SKM-1 treated with dmso at 0.1 percent for 144 hours (cell line): ENCODE measurements around the gene ZFAND2B.
"Not testable (repeated sequence)": the region's sequence is repeated elsewhere in the genome, so short reads cannot be mapped to it uniquely, and the experiment has no call there.

Experiments
- DNase-seq: peaks from one replicate; lab custom pipeline; 2025; ENCODE audit not compliant: unreplicated experiment; lab: John Stamatoyannopoulos, UW

The ZFAND2B gene

GRCh38 chr2:219175928-219176817 is 30.4 kb upstream of the ZFAND2B start:
- no peak for DNase-seq

GRCh38 chr2:219176818-219177551 is 29.6 kb upstream of the ZFAND2B start, which contains the start of gene CNPPD1:
Gene CNPPD1 (minus strand): TSS chr2:219176925. CDS start chr2:219176828, 97 bp downstream.
- DNase-seq = peak; percentile 81

GRCh38 chr2:219177552-219178376 is 28.8 kb upstream of the ZFAND2B start, which contains the start of gene RETREG2:
Gene RETREG2 (plus strand): TSS chr2:219178275. CDS start chr2:219178353, 78 bp downstream.
- peak; percentile 77 for DNase-seq

GRCh38 chr2:219178377-219179175 is 28.0 kb upstream of the ZFAND2B start:
- no peak for DNase-seq

- DNase-seq = no peak
These were observed 26.7 kb upstream of the ZFAND2B start for GRCh38 chr2:219179601-219180465.

GRCh38 chr2:219180961-219181360 is 25.6 kb upstream of the ZFAND2B start:
- DNase-seq = no peak

- no peak for DNase-seq
These were observed 25.1 kb upstream of the ZFAND2B start for GRCh38 chr2:219181531-219181930.

- no peak for DNase-seq
These were observed 24.0 kb upstream of the ZFAND2B start for GRCh38 chr2:219182331-219183150.

GRCh38 chr2:219183151-219183772 is 23.3 kb upstream of the ZFAND2B start:
- DNase-seq = no peak

GRCh38 chr2:219184121-219184520 is 22.5 kb upstream of the ZFAND2B start:
- DNase-seq = no peak

- no peak for DNase-seq
These were observed 19.7 kb upstream of the ZFAND2B start for GRCh38 chr2:219186754-219187456.

- no peak for DNase-seq
These were observed 9.2 kb upstream of the ZFAND2B start for GRCh38 chr2:219197388-219197787.

GRCh38 chr2:219198974-219199373 is 7.6 kb upstream of the ZFAND2B start:
- DNase-seq = no peak

- no peak for DNase-seq
These were observed 6.9 kb upstream of the ZFAND2B start for GRCh38 chr2:219199470-219200211.

- not testable (repeated sequence) for DNase-seq
These were observed 5.9 kb upstream of the ZFAND2B start for GRCh38 chr2:219200502-219201326.

- not testable (repeated sequence) for DNase-seq
These were observed 5.3 kb upstream of the ZFAND2B start for GRCh38 chr2:219201331-219201730.
